CD4-positive, alpha-beta memory T cell (primary cell): ENCODE results near the gene ST8SIA1. TPM values are rescaled to one million over a fixed set of nuclear protein-coding genes. Genes with fewer than 3 reads are reported as not detected.
A peak's percentile ranks its signal among the peaks of the same experiment; 100 is the strongest.

Experiments used
- CTCF ChIA-PET: fragments of 350-600 bp; sonication (Branson Sonifier 250); formaldehyde crosslinking; loops from one replicate; lab custom pipeline; 2021; ENCODE audit warnings: inconsistent platforms; ENCODE audit not compliant: partially characterized antibody; lab: Charles Lee
- POLR2A ChIA-PET: fragments of 350-600 bp; sonication (Branson Sonifier 250); formaldehyde crosslinking; loops from one replicate; lab custom pipeline; 2021; ENCODE audit not compliant: partially characterized antibody; lab: Charles Lee
- DNase-seq, 5 donors: peaks; one replicate each; pipeline versions ENCODE4 v3.0.0 to v3.0.0-alpha.2; 2020 to 2022; ENCODE audit warnings: mixed read lengths in 1 of 5
- H3K27ac ChIP-seq: one replicate; pipeline ENCODE4 v1.7.0; 2013; ENCODE audit warnings: low read depth, low read length
- H3K27me3 ChIP-seq: 2 replicates; pipeline ENCODE4 v1.7.0; 2013; ENCODE audit warnings: mild to moderate bottlenecking, low read length, moderate library complexity; ENCODE audit not compliant: insufficient read depth
- H3K36me3 ChIP-seq: 2 replicates; pipeline ENCODE4 v1.7.0; 2013; ENCODE audit warnings: mild to moderate bottlenecking, low read length, moderate library complexity; ENCODE audit not compliant: insufficient read depth
- H3K4me1 ChIP-seq: 2 replicates; pipeline ENCODE4 v1.7.0; 2013; ENCODE audit warnings: mild to moderate bottlenecking, low read length, moderate library complexity; ENCODE audit not compliant: insufficient read depth
- H3K4me3 ChIP-seq, 2 donors: one replicate each; pipeline ENCODE4 v1.7.0; 2013; ENCODE audit warnings: low read length in 2 of 2, mild to moderate bottlenecking in 1 of 2
- H3K9me3 ChIP-seq, 2 donors: one replicate each; pipeline ENCODE4 v1.7.0; 2013; ENCODE audit warnings: low read length in 2 of 2, control low read depth in 1 of 2; ENCODE audit not compliant: control insufficient read depth in 1 of 2
- H3K27ac Mint-ChIP-seq, 7 donors: one replicate each; pipeline ENCODE4 v1.8.0; 2020 to 2021; ENCODE audit warnings: mixed read lengths in 7 of 7, mild to moderate bottlenecking in 6 of 7, inconsistent platforms in 3 of 7, moderate library complexity in 3 of 7
- H3K27me3 Mint-ChIP-seq, 2 donors: one replicate each; pipeline ENCODE4 v1.8.0; 2020 to 2021; ENCODE audit warnings: mixed read lengths in 2 of 2
- H3K36me3 Mint-ChIP-seq, 2 donors: one replicate each; pipeline ENCODE4 v1.8.0; 2020 to 2021; ENCODE audit warnings: mixed read lengths in 2 of 2, inconsistent platforms in 1 of 2, mild to moderate bottlenecking in 1 of 2
- H3K4me1 Mint-ChIP-seq, 4 donors: one replicate each; pipeline ENCODE4 v1.8.0; 2020 to 2021; ENCODE audit warnings: mixed read lengths in 4 of 4, mild to moderate bottlenecking in 1 of 4
- H3K4me3 Mint-ChIP-seq, 8 donors: one replicate each; pipeline ENCODE4 v1.8.0; 2020 to 2021; ENCODE audit warnings: mixed read lengths in 8 of 8, mild to moderate bottlenecking in 7 of 8, moderate library complexity in 6 of 8, inconsistent platforms in 3 of 8
- H3K9me3 Mint-ChIP-seq, 8 donors: one replicate each; pipeline ENCODE4 v1.8.0; 2020 to 2021; ENCODE audit warnings: mixed read lengths in 8 of 8, mild to moderate bottlenecking in 5 of 8, inconsistent platforms in 3 of 8, moderate library complexity in 1 of 8
- intact Hi-C: fragments of 100-400 bp; cut with micrococcal nuclease; formaldehyde crosslinking; loops from one replicate; pipeline ENCODE4 v1.15.1; 2023
- polyA plus RNA-seq, 2 donors: library from polyadenylated mRNA; unstranded; fragments of 300-500 nt; fragmentation: Illumina TruSeq; gene quantifications; one replicate each; pipeline ENCODE4 v1.2.3, GENCODE V29; 2021
- total RNA-seq, 2 experiments: library from RNA; stranded (reverse); gene quantifications; one replicate each; pipeline ENCODE4 v1.2.3, GENCODE V29; 2021

Gene ST8SIA1
- total and polyA plus RNA-seq, 4 experiments from 2014 or later = 3.8 to 53.6 (median 29.6) TPM

GRCh38 chr12:22310275-22310674 lies 24.2 kb downstream of the ST8SIA1 start:
- H3K27me3 ChIP-seq = no peaks in the 10 kb centered on the region
- Mint-ChIP-seq H3K4me1 (peaks cover 16 to 36% (median 28%) of the 10 kb centered on the region in 4 donors), H3K4me3 (no peak overlapping the region), H3K9me3 (no peaks in the 10 kb centered on the region), H3K36me3 (peaks cover 15 to 42% of the 10 kb centered on the region in 2 donors), H3K27me3 (no peaks in the 10 kb centered on the region), H3K27ac (no peak overlapping the region)
- peaks cover 4% of the 10 kb centered on the region for H3K36me3 ChIP-seq
- H3K4me3 ChIP-seq = no peak overlapping the region
- intact Hi-C loops = no loop called here
- CTCF ChIA-PET = interaction anchor here (1.2 to 2.3 kb wide), 2 partner anchors 25 to 48 kb away, joined by 4 to 8 read pairs; no protein-coding TSS in a partner anchor
- H3K4me1 ChIP-seq = peaks cover 8% of the 10 kb centered on the region
- POLR2A ChIA-PET = no interaction called here
- DNase-seq = no peak
- no peaks in the 10 kb centered on the region for H3K9me3 ChIP-seq
- no peak overlapping the region for H3K27ac ChIP-seq

GRCh38 chr12:22307811-22308210 lies 26.7 kb downstream of the ST8SIA1 start:
- Histone ChIP-seq H3K36me3 (peaks cover 4% of the 10 kb centered on the region), H3K4me1 (no peaks in the 10 kb centered on the region), H3K27ac (no peak overlapping the region), H3K9me3 (no peaks in the 10 kb centered on the region), H3K27me3 (no peaks in the 10 kb centered on the region), H3K4me3 (no peak overlapping the region)
- Mint-ChIP-seq H3K27ac (peak overlapping the region in 2 of 7 donors; percentile 20 to 90), H3K4me3 (no peak overlapping the region), H3K4me1 (peaks cover 15 to 23% (median 17%) of the 10 kb centered on the region in 4 donors), H3K27me3 (no peaks in the 10 kb centered on the region), H3K36me3 (peaks cover 17 to 48% of the 10 kb centered on the region in 2 donors), H3K9me3 (peaks cover 0 to 5% (median under 1%) of the 10 kb centered on the region in 8 donors)
- intact Hi-C loops = no loop called here
- ChIA-PET CTCF (no interaction called here), POLR2A (no interaction called here)
- no peak for DNase-seq

DNA sequence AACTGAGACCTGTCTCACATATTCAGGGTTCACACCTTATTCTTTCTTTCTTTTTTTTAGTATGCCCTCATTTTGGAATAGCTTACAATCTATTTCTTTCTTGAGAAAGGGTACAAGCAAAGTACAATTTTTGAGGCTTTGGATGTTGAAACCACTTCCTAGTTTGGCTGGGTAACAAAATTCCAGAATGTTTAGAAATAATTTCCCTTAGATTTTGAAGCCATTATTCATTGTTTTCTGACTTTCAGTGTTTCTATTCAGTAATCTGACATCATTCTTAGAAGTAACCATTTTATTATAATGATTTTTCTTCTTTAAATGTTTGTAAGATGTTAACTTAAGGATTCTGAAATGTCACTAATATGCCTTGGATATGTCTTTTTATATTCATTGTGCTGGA lies 28.2 kb downstream of the ST8SIA1 start:
- Mint-ChIP-seq H3K9me3 (peaks cover 0 to 17% (median 7%) of the 10 kb centered on the region in 8 donors), H3K27ac (peak overlapping the region in 1 of 7 donors; percentile 48), H3K36me3 (peaks cover 21 to 56% of the 10 kb centered on the region in 2 donors), H3K4me3 (no peak overlapping the region), H3K4me1 (peaks cover 5 to 13% (median 8%) of the 10 kb centered on the region in 4 donors), H3K27me3 (no peaks in the 10 kb centered on the region)
- H3K9me3 ChIP-seq = no peaks in the 10 kb centered on the region
- peaks cover 4% of the 10 kb centered on the region for H3K36me3 ChIP-seq
- no peaks in the 10 kb centered on the region for H3K27me3 ChIP-seq
- intact Hi-C loops = no loop called here
- no peaks in the 10 kb centered on the region for H3K4me1 ChIP-seq
- DNase-seq = no peak
- H3K27ac ChIP-seq = no peak overlapping the region
- POLR2A ChIA-PET = no interaction called here
- no peak overlapping the region for H3K4me3 ChIP-seq
- CTCF ChIA-PET = interaction anchor here (1.0 kb wide), 1 partner anchor 17 kb away, joined by 3 read pairs; no protein-coding TSS in a partner anchor

DNA sequence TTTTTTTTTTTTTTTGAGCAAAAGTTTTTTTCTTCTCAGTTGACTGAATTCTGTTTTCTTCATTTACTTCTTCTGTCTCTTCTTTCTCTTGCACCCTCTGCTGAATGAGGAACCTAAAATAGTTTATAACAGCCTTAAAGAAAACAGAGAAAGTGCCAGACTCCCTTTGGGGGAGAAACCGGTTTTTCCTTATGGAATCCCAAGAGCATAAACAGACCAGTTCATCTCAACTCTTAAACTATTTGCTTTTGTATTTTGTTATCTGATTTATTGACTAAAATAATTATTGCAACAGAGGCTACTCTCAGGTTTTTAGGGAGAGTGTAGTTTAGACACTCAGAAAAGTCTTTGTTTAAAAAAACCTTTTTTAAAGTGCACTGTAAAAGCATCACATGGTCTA lies 30.2 kb downstream of the ST8SIA1 start:
- intact Hi-C loops = no loop called here
- H3K36me3 ChIP-seq = peaks cover 2% of the 10 kb centered on the region
- no peak overlapping the region for H3K4me3 ChIP-seq
- CTCF ChIA-PET = interaction anchor here (0.7 to 2.3 kb wide), 2 partner anchors 31 to 248 kb away, joined by 3 to 6 read pairs; no protein-coding TSS in a partner anchor
- peaks cover 0 to 27% (median 12%) of the 10 kb centered on the region in 8 donors for H3K9me3 Mint-ChIP-seq
- H3K27ac ChIP-seq = no peak overlapping the region
- H3K9me3 ChIP-seq = peaks cover 0 to 3% of the 10 kb centered on the region in 2 donors
- no peak for DNase-seq
- H3K27ac Mint-ChIP-seq = no peak overlapping the region
- H3K4me3 Mint-ChIP-seq = no peak overlapping the region
- H3K36me3 Mint-ChIP-seq = peaks cover 21 to 52% of the 10 kb centered on the region in 2 donors
- H3K27me3 Mint-ChIP-seq = no peaks in the 10 kb centered on the region
- H3K4me1 ChIP-seq = no peaks in the 10 kb centered on the region
- POLR2A ChIA-PET = no interaction called here
- peaks cover 0 to 10% (median 6%) of the 10 kb centered on the region in 4 donors for H3K4me1 Mint-ChIP-seq
- H3K27me3 ChIP-seq = no peaks in the 10 kb centered on the region

DNA sequence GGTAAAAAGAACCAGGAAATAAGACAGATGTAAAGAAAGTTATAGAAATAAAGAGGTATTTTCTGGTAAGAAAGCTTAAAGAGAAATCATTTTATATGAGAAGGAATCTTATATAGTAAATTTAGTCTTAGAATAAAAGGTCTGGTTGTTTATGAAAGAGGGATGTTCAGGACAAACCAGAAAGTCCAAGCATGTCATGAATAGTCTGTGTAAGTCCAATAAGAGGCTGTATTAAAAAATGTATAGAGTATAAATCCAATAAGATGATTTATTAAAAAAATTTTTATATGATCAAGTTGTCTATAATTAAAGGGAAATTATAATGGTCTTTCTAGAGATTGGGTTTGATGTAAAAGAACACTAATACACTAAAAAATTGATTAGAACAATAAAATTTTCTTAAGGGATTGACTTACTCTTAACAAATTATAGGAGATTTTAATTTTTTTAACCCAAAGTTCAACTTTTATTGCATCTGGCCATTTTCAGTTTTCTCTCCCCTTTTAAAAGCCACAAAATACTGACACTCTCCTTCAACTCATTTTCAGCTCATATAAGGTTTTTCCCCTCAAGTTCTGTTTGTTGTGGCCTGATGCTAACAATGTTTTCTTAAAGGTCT lies 35.1 kb downstream of the ST8SIA1 start:
- POLR2A ChIA-PET = no interaction called here

DNA sequence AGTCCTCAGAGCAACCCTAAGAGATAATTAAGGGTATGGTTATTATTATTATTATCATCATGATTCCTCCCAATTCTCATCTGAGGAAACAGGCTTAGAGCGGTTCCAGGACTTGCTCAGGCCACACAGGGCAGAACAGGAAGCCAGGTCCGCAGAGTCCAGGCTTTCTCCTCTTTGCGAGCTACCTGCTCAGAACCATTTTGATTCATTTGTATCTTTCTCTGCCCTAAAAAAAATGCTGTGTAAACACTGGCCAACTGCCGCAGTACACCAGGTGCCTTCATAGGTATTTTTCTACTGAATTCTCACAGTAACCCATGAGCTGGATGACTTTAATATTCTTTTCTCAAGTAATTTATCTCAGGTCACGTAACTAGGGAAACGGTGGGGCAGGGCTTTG lies 45.3 kb downstream of the ST8SIA1 start:
- intact Hi-C loops = loop anchor here (2.0 kb wide), 1 partner anchor 44 kb away; no protein-coding TSS in a partner anchor
- H3K27ac ChIP-seq = no peak overlapping the region

More for the DNA sequence above, 35.1 kb downstream of the ST8SIA1 start:
- no peaks in the 10 kb centered on the region for H3K36me3 ChIP-seq
- H3K27me3 ChIP-seq = no peaks in the 10 kb centered on the region
- no peak for DNase-seq
- peaks cover 2 to 34% (median 17%) of the 10 kb centered on the region in 8 donors for H3K9me3 Mint-ChIP-seq
- no peaks in the 10 kb centered on the region for H3K27me3 Mint-ChIP-seq
- no peak overlapping the region for H3K4me3 ChIP-seq
- intact Hi-C loops = no loop called here
- peaks cover 19 to 31% of the 10 kb centered on the region in 2 donors for H3K36me3 Mint-ChIP-seq
- CTCF ChIA-PET = no interaction called here
- no peaks in the 10 kb centered on the region for H3K4me1 ChIP-seq
- H3K4me3 Mint-ChIP-seq = no peak overlapping the region
- H3K9me3 ChIP-seq = peaks cover 0 to 3% of the 10 kb centered on the region in 2 donors
- no peak overlapping the region for H3K27ac Mint-ChIP-seq
- no peak overlapping the region for H3K27ac ChIP-seq
- H3K4me1 Mint-ChIP-seq = peaks cover 0 to 11% (median 5%) of the 10 kb centered on the region in 4 donors

More for the DNA sequence above, 45.3 kb downstream of the ST8SIA1 start:
- peak overlapping the region in 2 of 8 donors; percentile 17 to 41 for H3K4me3 Mint-ChIP-seq
- H3K4me1 Mint-ChIP-seq = peaks cover 27 to 52% (median 43%) of the 10 kb centered on the region in 4 donors
- DNase-seq = no peak
- Histone ChIP-seq H3K9me3 (no peaks in the 10 kb centered on the region), H3K27me3 (no peaks in the 10 kb centered on the region), H3K4me3 (no peak overlapping the region), H3K36me3 (no peaks in the 10 kb centered on the region), H3K4me1 (peaks cover 32% of the 10 kb centered on the region)
- H3K27me3 Mint-ChIP-seq = no peaks in the 10 kb centered on the region
- H3K36me3 Mint-ChIP-seq = peaks cover 13% of the 10 kb centered on the region in 2 donors
- no peak overlapping the region for H3K27ac Mint-ChIP-seq
- ChIA-PET CTCF (interaction anchor here (1.2 kb wide), 2 partner anchors 17 to 170 kb away, joined by 3 to 4 read pairs; no protein-coding TSS in a partner anchor), POLR2A (interaction anchor here (2.3 kb wide), 1 partner anchor 46 kb away, joined by 15 read pairs; no protein-coding TSS in a partner anchor)
- no peaks in the 10 kb centered on the region for H3K9me3 Mint-ChIP-seq
